GDM1 (cell line): Measurements from ENCODE around the gene TNNT1.

Source experiments
- DNase-seq: peaks from one replicate; lab custom pipeline; 2025; lab: John Stamatoyannopoulos, UW

The TNNT1 gene

DNA sequence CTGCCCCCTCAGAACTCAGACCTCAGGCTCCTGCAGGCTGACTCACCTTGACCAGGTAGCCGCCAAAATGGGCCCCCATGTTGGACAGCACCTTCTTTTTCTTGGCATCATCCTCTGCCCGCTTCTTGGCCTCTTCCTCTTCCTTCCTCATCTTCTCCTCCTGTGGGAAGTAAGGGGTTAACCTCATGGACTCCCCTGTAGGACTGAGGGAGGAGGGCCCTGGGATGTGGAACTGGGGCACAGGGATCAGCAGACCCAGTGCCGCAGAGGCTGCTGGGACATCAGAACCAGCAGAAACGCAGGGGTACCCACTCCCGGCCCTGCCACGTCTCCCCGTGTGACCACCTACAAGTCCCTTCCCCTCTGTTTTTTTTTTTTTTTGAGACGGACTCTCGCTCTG is 11.1 kb downstream of the TNNT1 start:
- DNase-seq: no peak

DNA sequence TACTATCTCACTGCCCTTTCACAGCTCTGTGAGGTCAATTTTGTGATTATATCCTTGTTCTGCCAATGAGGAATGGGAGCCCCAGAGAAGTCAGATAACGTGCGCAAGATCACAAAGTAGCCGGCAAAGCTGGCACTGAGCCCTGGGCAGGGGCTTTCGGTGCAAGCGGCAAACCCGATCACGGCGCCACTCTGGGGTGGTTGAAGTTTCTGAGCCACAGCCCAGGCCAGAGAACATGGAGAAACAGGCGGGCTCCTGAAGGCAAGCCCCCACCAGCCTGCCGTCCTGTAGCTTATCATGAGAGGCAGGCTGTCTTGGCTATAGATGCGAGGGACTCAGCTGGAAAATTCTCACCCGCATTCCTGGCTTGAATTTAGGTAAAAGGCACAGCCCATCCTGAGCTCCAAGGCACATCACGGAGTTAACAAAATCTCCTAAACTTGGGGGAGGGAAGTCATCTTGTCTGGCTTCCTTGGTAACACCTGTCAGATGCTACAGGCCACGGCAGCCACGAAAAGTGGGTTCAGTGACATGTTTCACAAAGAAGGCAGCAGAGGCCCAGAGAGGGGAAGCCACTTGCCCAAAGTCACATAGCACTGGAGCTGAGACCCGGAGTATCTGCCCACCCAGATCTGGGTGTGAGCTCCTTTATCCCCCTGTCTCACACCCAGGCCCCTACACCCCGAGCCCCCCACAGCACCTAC is 12.5 kb downstream of the TNNT1 start:
- DNase-seq: no peak

DNA sequence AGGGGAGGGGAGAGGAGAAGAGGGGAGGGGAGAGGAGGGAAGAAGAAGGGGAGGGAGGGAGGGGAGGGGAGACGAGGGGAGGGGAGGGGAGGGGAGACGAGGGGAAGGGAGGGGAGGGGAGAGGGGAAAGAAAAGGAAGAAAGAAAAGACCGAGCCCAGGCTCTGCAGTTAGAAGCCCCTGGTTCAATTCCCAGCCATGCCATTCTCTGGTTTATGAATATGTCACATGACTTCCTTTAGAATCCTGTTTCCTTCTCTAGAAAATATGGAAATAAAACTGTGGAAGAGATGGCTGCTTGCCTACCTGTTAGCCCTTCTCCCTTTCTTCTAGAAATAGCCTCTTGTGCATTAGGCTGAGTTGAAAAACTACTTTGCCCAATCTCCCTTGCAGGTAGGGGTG is 14.3 kb downstream of the TNNT1 start:
- DNase-seq: no peak

DNA sequence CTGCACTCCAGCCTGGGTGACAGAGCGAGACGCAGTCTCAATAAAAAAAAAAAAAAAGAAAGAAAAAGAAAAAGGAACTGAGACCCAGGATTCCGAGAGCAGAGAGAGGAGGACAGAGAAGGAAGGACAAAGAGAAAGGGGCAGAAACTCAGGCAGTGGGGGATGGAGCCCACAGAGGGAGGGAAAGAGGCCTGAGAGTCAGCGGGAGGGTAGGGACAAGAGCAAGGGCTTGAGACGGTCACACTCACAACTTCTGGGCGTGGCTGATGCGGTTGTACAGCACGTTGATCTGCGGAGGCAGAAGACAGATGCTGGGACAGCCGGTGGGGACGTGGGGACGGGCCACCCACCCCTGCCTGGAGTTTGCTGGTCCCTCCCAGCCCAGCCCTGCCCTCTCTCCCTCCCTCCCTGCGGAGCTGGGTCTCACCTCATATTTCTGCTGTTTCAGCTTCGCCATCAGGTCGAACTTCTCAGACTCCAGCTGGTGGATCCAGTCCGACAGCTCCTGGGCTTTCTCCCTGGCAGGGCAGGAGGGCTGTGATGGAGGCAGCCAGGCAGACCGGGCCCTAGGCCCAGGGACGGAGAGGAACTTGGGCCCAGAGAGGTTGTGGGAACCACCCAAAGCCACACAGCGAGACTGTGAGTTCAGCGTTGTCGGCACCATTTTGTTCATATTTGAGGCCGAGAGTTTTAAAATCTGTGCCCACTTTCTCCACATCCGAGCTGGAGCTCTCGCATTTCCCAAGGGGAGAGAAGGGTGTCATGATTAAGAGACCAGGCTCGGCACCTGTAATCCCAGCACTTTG is 15.2 kb downstream of the TNNT1 start:
- no peak for DNase-seq

DNA sequence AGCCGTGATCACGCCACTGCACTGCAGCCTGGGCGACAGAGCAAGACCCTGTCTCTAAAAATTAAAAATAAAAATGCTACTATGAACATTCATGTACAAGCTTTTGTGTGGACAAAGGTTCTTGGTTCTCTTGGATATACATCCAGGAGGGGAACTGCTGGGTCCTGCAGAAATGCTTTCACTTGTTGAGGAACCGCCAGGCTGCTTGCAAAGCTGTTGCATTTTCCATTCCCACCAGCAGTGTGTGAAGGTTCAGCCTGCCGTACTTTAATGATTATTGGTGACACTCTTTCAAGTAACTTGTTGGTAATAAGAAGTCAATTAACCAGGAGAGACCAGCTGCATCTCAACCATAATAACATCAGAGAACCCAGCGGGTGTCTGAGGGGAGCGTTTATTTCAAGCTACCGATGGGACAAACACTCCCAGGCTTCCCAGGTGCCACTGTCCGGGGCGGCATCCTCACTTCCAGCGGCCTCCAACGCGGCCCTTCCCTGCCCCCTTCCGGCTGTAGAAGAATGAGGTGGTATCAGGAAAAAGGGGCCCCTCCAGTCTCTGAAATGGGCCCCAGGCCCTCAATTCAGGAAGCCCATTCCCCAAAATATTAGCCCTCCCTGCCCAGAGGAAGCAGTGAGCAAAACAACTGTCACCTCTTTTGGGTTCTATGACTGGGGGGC is 16.4 kb downstream of the TNNT1 start:
- DNase-seq: no peak

DNA sequence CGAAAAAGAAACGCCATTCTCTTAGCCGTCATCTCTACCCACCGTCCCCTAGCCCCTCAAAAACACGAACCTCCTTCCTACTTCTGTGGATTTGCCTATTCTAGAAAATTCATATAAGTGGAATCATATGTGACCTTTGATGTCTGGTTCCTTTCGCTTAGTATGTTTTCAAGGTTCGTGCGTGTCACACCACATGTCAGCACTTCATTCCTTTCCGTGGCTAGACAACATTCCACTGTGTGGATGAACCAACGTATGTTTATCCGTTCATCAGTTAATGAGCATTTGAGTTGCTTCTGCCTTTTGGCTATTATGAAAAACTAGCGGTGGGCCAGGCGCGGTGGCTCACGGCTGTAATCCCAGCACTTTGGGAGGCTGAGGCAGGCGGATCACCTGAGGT is 17.6 kb downstream of the TNNT1 start:
- DNase-seq: no peak

DNA sequence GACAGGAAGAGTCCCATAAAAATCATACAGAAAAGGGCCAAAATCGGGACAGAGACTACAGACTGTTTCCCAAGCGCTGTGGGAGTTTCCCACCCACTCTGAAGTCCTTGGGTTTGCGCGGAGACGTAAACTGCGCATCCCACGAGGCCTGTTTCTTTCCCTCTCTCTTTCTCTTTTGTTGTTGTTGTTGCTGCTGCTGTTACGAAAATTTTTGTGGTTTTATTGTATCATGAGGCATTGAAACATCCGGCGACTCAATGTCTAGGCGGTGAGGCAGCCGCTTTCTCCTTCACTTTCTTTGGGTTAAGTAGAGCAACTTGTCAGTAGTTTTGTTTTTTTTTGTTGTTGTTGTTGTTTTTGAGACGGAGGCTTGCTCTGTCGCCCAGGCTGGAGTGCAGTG is 30.0 kb downstream of the TNNT1 start:
- DNase-seq: no peak

DNA sequence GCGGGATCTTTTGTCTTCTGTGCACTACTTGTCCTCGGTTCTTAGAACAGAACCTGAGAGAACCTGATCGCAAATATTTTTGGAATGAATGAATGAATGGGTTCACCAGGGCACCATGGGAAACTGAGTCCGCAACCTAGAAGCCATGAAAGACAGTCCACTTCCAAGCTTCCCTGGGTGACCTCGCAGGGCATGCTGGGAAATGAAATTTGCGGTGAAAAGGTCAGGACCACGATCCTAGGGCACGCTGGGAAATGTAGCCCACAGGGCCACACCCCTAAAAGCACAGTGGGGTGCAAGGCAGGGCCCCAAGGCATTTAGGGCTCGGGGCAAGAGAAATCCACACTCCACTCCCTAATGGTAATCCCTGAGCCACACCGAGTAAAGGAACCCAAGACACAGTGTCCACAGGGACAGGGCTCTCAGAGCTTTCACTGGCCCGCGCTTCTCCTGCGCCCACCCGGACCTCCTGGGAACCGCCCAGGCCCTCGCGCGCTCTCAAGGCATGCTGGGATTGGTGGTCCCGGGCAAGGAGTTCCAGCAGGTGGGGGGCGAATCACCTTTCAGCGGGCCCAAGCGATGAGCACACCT is 30.5 kb downstream of the TNNT1 start:
- no peak for DNase-seq

DNA sequence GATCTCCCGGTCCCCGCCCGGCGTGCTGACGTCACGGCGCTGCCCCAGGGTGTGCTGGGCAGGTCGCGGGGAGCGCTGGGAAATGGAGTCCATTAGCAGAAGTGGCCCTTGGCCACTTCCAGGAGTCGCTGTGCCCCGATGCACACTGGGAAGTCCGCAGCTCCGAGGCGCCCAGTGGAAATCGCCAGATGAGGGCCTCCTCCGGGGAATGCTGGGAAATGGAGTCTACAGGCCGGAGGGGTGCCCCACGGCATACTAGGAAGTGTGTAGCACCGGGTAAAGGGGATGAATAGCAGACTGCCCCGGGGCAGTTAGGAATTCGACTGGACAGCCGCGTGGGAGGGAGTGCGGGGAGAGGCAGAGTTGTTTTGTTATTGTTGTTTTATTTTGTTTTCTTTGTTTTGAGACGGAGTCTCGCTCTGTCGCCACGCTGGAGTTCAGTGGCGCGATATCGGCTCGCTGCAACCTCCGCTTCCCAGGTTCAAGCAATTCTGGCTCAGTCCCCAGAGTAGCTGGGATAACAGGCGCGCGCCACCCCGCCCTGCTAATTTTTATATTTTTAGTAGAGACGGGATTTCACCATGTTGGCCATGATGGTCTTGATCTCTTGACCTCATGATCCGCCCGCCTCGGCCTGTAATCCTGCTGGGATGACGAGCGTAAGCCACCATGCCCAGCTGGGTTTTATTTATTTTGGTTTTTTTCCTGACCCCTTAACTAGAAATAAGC is 31.2 kb downstream of the TNNT1 start:
- peak; percentile 97 for DNase-seq

DNA sequence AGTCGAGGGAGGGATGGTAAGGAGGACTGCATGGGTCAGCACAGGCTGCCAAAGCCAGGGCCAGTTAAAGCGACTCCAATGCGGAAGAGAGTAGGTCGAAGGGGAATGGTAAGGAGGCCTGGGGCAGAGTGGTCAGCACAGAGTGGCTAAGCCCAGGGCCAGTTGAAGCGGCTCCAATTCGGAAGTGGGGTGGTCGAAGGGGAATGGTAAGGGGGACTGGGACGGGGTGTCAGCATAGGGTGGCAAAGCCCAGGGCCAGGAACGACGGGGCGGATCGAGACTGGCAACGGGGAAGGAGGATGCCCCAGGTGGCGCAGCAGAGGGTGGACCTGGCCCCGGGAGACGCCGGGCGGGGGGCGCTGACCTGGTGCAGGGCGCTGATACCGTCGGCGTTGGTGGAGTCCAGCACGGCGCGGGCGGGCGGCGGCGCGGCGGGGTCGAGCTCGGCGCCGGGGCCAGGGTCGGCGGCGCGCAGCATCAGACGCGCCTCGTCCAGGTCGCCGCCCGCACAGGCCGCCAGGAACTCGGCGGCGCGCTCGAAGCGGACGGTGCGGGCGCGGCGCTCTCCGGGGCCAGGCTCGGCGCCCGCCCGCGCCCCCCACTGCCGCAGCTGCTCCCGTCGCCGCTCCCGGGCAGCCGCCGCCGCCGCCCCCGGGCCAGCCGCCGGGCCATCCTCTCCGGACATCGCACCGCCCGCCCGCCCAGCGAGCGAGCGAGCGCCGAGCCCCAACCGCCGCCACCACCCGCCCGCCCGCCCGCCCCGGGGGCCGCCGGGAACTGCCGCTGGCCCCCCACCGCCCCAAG is 31.9 kb downstream of the TNNT1 start, which contains the start of gene PPP1R12C:
TSS of gene PPP1R12C (minus strand) at position 779 of the 804 bp plus-strand sequence. CDS start at position 685, 94 bp downstream.
- no peak for DNase-seq

DNA sequence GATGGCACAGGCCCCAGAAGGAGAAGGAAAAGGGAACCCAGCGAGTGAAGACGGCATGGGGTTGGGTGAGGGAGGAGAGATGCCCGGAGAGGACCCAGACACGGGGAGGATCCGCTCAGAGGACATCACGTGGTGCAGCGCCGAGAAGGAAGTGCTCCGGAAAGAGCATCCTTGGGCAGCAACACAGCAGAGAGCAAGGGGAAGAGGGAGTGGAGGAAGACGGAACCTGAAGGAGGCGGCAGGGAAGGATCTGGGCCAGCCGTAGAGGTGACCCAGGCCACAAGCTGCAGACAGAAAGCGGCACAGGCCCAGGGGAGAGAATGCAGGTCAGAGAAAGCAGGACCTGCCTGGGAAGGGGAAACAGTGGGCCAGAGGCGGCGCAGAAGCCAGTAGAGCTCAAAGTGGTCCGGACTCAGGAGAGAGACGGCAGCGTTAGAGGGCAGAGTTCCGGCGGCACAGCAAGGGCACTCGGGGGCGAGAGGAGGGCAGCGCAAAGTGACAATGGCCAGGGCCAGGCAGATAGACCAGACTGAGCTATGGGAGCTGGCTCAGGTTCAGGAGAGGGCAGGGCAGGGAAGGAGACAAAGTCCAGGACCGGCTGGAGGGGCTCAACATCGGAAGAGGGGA is 32.7 kb downstream of the TNNT1 start:
- peak; percentile 51 for DNase-seq

DNA sequence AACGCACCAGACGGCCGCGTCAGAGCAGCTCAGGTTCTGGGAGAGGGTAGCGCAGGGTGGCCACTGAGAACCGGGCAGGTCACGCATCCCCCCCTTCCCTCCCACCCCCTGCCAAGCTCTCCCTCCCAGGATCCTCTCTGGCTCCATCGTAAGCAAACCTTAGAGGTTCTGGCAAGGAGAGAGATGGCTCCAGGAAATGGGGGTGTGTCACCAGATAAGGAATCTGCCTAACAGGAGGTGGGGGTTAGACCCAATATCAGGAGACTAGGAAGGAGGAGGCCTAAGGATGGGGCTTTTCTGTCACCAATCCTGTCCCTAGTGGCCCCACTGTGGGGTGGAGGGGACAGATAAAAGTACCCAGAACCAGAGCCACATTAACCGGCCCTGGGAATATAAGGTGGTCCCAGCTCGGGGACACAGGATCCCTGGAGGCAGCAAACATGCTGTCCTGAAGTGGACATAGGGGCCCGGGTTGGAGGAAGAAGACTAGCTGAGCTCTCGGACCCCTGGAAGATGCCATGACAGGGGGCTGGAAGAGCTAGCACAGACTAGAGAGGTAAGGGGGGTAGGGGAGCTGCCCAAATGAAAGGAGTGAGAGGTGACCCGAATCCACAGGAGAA is 33.5 kb downstream of the TNNT1 start:
- no peak for DNase-seq

DNA sequence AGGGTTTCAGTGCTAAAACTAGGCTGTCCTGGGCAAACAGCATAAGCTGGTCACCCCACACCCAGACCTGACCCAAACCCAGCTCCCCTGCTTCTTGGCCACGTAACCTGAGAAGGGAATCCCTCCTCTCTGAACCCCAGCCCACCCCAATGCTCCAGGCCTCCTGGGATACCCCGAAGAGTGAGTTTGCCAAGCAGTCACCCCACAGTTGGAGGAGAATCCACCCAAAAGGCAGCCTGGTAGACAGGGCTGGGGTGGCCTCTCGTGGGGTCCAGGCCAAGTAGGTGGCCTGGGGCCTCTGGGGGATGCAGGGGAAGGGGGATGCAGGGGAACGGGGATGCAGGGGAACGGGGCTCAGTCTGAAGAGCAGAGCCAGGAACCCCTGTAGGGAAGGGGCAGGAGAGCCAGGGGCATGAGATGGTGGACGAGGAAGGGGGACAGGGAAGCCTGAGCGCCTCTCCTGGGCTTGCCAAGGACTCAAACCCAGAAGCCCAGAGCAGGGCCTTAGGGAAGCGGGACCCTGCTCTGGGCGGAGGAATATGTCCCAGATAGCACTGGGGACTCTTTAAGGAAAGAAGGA is 34.4 kb downstream of the TNNT1 start:
- DNase-seq: no peak

DNA sequence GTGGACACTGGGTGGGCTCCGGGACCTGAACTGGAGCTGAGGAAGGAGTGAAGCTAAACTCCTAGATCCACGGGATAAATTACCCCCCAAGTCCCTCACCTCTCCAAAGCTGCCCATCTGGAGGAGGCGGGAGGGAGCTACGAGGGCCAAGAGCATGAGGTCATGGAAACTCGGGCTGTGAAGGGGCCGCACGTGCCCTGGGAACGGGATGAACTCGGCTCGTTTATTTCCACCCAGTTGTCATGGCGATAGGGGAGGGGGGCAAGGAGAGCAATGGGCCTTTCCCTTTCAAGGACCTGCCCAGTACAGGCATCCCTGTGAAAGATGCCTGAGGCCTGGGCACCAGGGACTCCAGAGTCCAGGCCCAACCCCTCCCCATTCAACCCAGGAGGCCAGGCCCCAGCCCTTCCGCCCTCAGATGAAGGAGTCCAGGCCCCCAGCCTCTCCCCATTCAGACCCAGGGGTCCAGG is 35.4 kb downstream of the TNNT1 start:
- no peak for DNase-seq

DNA sequence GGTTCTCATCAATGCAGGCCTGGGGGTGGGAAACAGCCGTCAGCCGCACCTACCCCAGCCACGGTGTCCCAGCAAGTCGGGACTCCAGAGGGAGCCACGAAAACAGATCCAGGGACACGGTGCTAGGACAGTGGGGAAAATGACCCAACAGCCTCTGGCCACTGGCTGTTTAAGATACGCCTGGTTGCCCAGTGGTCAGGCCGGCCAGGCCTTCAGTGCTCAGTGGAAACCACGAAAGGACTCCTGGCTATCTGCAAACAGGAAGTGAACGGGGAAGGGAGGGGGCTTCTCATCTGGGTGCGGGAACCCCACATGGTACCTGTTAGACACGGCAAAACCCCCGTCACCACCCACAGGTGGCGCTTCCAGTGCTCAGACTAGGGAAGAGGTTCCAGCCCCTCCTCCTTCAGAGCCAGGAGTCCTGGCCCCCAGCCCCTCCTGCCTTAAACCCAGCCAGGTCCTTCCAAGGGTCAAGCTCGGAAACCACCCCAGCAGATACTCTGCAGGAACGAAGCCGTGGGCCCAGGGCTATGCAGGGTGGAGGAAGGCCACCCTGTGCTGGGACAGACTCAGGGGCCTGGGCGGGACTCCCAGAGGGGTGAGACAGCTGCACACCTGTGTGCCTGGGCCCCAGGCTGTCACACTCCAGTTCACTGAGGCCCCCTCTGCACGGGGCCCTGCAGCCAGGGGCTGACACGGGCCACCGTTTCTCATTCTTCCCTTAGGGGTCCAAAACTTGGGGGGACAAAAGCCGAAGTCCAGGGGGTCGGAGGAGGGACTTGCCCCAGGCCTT is 36.0 kb downstream of the TNNT1 start:
- no peak for DNase-seq

DNA sequence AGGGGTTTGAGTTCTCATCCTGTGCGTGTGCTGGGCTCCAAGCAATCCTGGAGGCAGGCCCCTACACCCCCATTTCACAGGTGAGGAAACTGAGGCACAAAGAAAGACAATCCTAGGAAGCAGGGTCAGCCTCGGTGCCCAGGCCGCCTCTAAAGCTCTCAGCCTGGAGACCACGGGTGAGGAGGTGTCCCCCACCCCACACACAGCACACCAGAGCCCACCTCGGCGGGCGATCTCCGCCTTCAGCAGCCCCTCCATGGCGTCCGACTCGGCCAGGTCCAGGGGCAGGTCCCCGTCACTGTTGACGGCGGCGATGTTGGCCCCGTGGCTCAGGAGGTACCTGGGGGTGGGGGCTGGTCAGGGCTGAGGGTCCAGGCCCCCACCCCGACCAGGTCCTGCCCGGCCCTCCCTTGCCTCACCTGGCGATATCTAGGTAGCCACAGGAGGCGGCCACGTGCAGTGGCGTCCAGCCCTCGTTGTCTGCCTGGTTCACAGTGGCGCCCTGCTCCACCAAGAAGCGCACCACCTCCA is 36.7 kb downstream of the TNNT1 start:
- DNase-seq: no peak

DNA sequence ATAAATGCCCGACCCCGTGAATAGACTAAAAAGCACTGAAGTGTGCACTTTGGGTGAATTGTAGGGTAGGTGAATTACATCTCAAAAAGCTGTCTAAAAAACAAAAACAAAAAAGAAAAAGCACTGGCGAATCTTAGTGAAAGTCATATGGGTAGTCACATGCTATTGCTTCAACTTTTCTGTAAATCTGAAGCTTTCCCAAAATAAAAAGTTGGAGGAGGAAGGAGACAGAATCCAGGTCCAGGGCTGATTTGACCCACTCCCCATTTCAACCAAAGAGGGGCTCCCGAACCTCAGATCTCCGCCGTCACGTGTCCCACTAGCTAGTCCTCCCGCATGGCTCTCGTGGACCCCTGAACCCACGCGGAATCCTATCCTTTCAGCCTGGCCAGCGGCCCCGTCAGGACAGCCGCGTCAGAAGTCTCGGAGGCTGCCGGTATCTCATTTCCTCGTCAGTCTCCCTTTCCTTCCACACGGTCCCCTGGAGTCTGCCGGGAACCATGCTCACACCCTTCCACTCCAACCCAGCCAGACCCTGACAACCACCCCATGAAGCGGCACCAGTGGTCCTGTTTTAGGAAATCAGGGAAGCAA is 37.7 kb downstream of the TNNT1 start:
- no peak for DNase-seq
